ENCODE results near the gene PGAM2.

Gene PGAM2

DNA sequence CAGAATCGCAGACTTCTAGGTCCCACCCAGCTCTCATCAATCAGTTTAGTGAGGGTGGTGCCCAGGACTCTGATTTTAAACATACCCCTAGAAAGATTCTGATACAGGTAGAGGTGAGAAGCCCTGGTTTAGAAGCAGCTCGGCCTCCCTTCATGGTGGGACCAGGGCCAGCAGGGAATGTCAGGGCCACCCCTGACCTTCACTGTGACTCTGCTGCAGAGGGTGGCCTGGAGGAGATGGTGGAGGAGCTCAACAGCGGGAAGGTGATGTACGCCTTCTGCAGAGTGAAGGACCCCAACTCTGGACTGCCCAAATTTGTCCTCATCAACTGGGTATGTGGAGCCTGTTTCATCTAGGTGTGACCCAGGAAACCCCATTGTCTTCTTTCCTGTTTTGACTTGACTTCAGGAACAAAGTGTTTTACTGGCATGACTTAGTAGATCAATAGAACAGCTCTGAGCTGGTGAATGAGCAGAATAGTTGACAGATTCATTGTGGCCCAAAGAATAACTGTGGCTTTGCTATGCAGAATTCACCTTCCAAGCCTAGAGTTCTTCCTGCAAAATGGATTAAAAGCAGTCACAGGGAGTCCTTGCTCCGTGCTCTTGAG is 13.7 kb downstream of the PGAM2 start:
- no peak overlapping the region for H3K4me3 ChIP-seq
- TF ChIP-seq, protein P1, sequence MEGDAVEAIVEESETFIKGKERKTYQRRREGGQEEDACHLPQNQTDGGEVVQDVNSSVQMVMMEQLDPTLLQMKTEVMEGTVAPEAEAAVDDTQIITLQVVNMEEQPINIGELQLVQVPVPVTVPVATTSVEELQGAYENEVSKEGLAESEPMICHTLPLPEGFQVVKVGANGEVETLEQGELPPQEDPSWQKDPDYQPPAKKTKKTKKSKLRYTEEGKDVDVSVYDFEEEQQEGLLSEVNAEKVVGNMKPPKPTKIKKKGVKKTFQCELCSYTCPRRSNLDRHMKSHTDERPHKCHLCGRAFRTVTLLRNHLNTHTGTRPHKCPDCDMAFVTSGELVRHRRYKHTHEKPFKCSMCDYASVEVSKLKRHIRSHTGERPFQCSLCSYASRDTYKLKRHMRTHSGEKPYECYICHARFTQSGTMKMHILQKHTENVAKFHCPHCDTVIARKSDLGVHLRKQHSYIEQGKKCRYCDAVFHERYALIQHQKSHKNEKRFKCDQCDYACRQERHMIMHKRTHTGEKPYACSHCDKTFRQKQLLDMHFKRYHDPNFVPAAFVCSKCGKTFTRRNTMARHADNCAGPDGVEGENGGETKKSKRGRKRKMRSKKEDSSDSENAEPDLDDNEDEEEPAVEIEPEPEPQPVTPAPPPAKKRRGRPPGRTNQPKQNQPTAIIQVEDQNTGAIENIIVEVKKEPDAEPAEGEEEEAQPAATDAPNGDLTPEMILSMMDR (IDR thresholded peaks at IDR 0.05): no peak
- DNase-seq (ENCODE audit: low spot score): peak; percentile 53
- H3K27ac ChIP-seq: no peak overlapping the region

DNA sequence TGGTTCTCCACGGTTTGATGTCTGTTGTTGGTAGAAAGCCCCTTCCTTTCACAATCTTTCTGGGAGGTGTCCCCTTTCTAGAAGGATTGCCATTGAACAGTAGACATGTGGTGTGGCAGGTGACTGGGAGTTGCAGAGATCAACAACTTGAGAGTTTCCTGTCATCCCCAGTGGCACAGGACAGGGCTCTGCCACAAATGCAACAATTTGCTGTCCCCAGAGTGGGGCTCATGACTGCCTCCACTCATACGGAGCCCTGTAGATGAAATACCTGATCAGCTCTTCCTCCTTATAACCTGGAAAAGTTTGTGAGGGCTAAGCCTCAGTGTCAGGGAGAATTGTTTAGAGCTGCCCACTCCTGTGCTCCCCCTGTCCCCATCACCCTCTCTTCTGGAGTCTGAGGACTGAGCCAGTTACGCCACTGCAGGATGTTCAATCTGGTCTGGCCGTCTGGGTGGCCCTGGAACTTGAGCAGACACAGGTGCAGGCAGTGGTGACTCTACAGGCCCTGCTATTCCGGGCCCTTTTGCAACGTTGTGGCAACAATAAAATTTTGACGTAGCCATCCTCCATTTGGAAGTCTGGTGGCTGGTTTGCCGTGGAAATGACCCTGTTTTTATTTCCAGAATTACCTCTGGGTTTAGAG is 14.3 kb downstream of the PGAM2 start:
- Histone ChIP-seq H3K4me3 (no peak overlapping the region), H3K27ac (no peak overlapping the region)
- TF ChIP-seq, protein P1 (IDR thresholded peaks at IDR 0.05): no peak
- DNase-seq (ENCODE audit: low spot score): peak; percentile 54

DNA sequence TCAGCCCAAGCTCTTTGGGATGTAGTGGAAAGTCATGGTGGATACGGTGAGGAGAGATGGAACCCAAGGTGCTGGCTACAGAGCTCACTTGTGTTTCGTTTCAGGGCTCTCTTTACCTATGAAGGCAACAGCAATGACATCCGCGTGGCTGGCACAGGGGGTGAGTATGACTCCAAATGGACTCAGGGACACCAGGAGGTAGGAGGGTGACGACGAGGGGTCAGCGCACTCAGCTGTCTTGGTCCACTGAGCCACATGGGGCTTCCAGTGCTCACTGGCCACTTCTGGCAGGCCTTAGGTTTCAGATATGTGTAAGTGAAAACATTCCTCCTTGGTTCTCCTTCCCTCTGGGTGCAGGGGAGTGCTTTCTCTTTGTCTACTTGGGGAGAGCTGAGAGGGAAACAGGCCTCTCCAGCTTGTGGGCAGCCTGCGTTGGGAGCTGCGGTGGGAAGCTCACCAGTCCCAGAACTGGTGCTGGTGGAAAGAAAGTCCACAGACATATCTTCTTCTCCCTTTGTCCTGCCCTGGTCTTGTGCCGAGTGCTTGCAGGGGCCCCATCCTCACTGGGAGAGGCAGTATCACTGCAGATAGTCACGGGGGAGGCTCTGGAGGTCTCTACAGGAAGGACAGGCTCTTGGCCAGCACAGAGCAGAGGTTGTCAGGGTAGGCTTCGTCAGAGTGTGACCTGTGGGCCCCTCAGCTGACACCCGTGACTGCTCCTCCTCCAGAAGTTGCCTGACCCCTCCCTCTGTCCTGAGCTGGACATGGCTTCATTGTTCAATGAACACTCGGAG is 15.0 kb downstream of the PGAM2 start:
- H3K27ac ChIP-seq: no peak overlapping the region
- DNase-seq (ENCODE audit: low spot score): peak; percentile 57
- TF ChIP-seq, protein P1 (IDR thresholded peaks at IDR 0.05): no peak
- H3K4me3 ChIP-seq: no peak overlapping the region

DNA sequence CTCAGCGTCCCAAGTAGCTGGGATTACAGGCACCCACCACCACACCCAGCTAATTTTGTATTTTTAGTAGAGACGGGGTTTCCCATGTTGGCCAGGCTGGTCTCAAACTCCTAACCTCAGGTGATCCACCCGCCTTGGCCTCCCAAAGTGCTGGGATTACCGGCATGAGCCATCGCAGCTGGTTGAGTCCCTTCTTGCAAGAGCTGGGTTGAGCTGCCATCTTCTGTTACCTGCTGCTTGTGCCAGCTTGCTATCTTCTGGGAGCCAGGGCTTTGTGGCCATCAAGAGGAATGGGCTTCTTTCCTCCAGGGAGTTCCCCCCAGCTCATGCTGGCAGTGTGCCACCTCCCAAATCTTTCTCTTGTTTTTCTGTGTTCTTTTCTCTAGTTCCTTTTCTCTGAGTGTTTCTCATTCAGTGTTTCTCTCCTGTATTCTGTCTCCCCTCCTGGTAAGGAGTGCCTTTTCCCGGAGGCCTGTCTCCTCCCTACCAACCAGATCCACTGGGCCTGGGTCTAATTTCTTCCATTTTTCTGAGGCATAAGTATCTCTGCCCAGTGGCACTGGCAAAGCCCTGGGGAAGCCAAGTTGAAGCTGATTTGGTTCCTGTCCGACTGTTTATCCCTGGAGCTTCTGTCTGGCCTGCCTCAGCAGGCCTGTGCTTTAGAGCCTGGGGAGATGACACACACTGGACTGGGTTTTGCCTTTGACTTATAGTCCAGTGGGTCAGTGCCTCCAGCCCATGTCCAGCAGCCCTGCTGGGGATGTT is 17.2 kb downstream of the PGAM2 start:
- H3K27ac ChIP-seq: no peak overlapping the region
- peak; percentile 63 for DNase-seq (ENCODE audit: low spot score)
- TF ChIP-seq, protein P1 (IDR thresholded peaks at IDR 0.05): no peak
- H3K4me3 ChIP-seq: no peak overlapping the region

DNA sequence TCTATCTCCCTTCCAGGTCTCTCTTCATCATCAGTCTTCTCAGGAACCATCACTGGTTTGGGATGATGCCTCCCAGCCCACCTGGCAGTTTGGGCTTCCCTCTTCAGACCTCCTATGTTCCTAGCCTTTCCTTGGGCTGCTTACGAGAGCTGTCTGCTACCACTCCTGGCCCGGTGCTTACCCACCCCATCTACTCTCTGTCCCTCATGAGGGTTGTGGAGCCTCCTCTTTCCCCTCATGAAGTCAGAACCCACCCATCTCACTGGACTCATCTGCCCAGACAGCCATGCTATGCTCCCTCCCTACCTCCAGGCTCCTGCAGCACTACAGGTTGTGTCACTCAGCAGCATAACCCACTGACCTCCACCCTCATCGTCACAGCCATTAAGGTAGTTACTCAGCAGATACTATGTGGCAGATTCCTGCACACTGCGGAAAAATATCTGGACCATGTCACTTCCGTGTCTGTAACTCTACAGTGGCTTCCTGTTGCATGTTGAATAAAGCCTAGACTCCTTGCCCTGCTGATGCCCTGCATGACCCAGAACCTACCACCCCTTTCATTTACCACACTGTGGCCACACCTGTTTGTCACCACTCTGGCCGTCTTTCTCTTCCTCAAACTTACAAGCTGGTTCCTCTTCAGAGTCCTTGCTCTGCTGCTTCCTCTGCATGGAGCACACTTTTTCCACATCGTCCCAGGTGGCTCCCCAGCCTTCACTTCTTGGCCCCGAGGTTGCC is 18.9 kb downstream of the PGAM2 start:
- H3K27ac ChIP-seq: peak overlapping the region in 1 of 2 donors; percentile 38
- DNase-seq (ENCODE audit: low spot score): peak; percentile 69
- H3K4me3 ChIP-seq: peak overlapping the region; percentile 90
- TF ChIP-seq, protein P1 (IDR thresholded peaks at IDR 0.05): no peak

All from coronary artery (tissue), 2 donors.